Activated CD4-positive, alpha-beta memory T cell treated with anti-CD3 and anti-CD28 coated beads, Interleukin-2, amount 10 ng/mL, durations not matched to agents 7 days and 5 days (primary cell): ENCODE data around the gene HOTAIR. TPM values are rescaled to one million over a fixed set of nuclear protein-coding genes. Genes with fewer than 3 reads are reported as not detected.

ENCODE experiments used
- CTCF ChIA-PET: fragments of 350-600 bp; sonication (Branson Sonifier 250); formaldehyde crosslinking; loops from one replicate; lab custom pipeline; 2021; ENCODE audit warnings: antibody characterized with exemption, inconsistent platforms; lab: Charles Lee
- POLR2A ChIA-PET: fragments of 350-600 bp; sonication (Branson Sonifier 250); formaldehyde crosslinking; loops from one replicate; lab custom pipeline; 2021; ENCODE audit warnings: antibody characterized with exemption; lab: Charles Lee
- DNase-seq: peaks from one replicate; pipeline ENCODE4 v3.0.0-alpha.2; 2020
- H3K27ac Mint-ChIP-seq: one replicate; pipeline ENCODE4 v1.8.0; 2021; ENCODE audit warnings: mild to moderate bottlenecking, mixed read lengths
- H3K27me3 Mint-ChIP-seq: one replicate; pipeline ENCODE4 v1.8.0; 2021; ENCODE audit warnings: mixed read lengths
- H3K36me3 Mint-ChIP-seq: one replicate; pipeline ENCODE4 v1.8.0; 2021; ENCODE audit warnings: low read depth, mixed read lengths
- H3K4me1 Mint-ChIP-seq: one replicate; pipeline ENCODE4 v1.8.0; 2021; ENCODE audit warnings: mixed read lengths
- H3K4me3 Mint-ChIP-seq: one replicate; pipeline ENCODE4 v1.8.0; 2021; ENCODE audit warnings: mild to moderate bottlenecking, mixed read lengths
- H3K9me3 Mint-ChIP-seq: one replicate; pipeline ENCODE4 v1.8.0; 2021; ENCODE audit warnings: mixed read lengths
- total RNA-seq, 2 experiments: library from RNA; stranded (reverse); gene quantifications; one replicate each; pipeline ENCODE4 v1.2.3, GENCODE V29; 2021

HOTAIR gene
- total RNA-seq, 2 experiments from 2014 or later, result not detected

- CTCF ChIA-PET, result no interaction called here
Observed at GRCh38 chr12:53963434-53964314, 11.1 kb downstream of the HOTAIR start.

GRCh38 chr12:53963005-53963404, 11.7 kb downstream of the HOTAIR start:
- ChIA-PET POLR2A (no interaction called here), CTCF (no interaction called here)
- peaks cover 93% of the 10 kb centered on the region for H3K27me3 Mint-ChIP-seq
- no peak for DNase-seq
- H3K4me1 Mint-ChIP-seq, result peaks cover 8% of the 10 kb centered on the region
- no peak overlapping the region for H3K27ac Mint-ChIP-seq
- no peak overlapping the region for H3K4me3 Mint-ChIP-seq
- H3K9me3 Mint-ChIP-seq, result no peaks in the 10 kb centered on the region
- no peaks in the 10 kb centered on the region for H3K36me3 Mint-ChIP-seq

More at GRCh38 chr12:53963434-53964314, 11.1 kb downstream of the HOTAIR start:
- H3K4me3 Mint-ChIP-seq, result no peak overlapping the region
- POLR2A ChIA-PET, result no interaction called here
- no peak for DNase-seq
- H3K36me3 Mint-ChIP-seq, result no peaks in the 10 kb centered on the region
- H3K27me3 Mint-ChIP-seq, result peaks cover 93% of the 10 kb centered on the region
- H3K9me3 Mint-ChIP-seq, result no peaks in the 10 kb centered on the region
- no peak overlapping the region for H3K27ac Mint-ChIP-seq
- H3K4me1 Mint-ChIP-seq, result peaks cover 8% of the 10 kb centered on the region

- Mint-ChIP-seq H3K27me3 (peaks cover 92% of the 10 kb centered on the region), H3K36me3 (no peaks in the 10 kb centered on the region), H3K4me3 (no peak overlapping the region), H3K9me3 (no peaks in the 10 kb centered on the region), H3K27ac (no peak overlapping the region), H3K4me1 (peaks cover 8% of the 10 kb centered on the region)
- ChIA-PET CTCF (no interaction called here), POLR2A (no interaction called here)
- no peak for DNase-seq
Observed at GRCh38 chr12:53961025-53961761, 13.6 kb downstream of the HOTAIR start.

GRCh38 chr12:53960187-53961024, 14.3 kb downstream of the HOTAIR start:
- H3K4me3 Mint-ChIP-seq, result no peak overlapping the region
- peaks cover 9% of the 10 kb centered on the region for H3K4me1 Mint-ChIP-seq
- H3K27ac Mint-ChIP-seq, result no peak overlapping the region
- peaks cover 4% of the 10 kb centered on the region for H3K36me3 Mint-ChIP-seq
- peaks cover 92% of the 10 kb centered on the region for H3K27me3 Mint-ChIP-seq
- ChIA-PET POLR2A (no interaction called here), CTCF (no interaction called here)
- H3K9me3 Mint-ChIP-seq, result no peaks in the 10 kb centered on the region
- no peak for DNase-seq

- POLR2A ChIA-PET, result interaction anchor here (0.8 to 1.3 kb wide), 2 partner anchors 25 to 27 kb away, joined by 3 to 4 read pairs; no protein-coding TSS in a partner anchor
- Mint-ChIP-seq H3K4me3 (no peak overlapping the region), H3K9me3 (no peaks in the 10 kb centered on the region), H3K4me1 (peaks cover 8% of the 10 kb centered on the region), H3K36me3 (peaks cover 4% of the 10 kb centered on the region), H3K27me3 (peaks cover 90% of the 10 kb centered on the region), H3K27ac (no peak overlapping the region)
- no peak for DNase-seq
- CTCF ChIA-PET, result interaction anchor here (1.1 to 2.2 kb wide), 2 partner anchors 74 to 248 kb away, joined by 4 to 7 read pairs; partner anchors contain the start of gene HOXC5
Observed at GRCh38 chr12:53959314-53959713, 15.4 kb downstream of the HOTAIR start.

- Mint-ChIP-seq H3K4me3 (no peak overlapping the region), H3K4me1 (peaks cover 11% of the 10 kb centered on the region), H3K27me3 (peaks cover 91% of the 10 kb centered on the region), H3K27ac (no peak overlapping the region), H3K36me3 (peaks cover 11% of the 10 kb centered on the region), H3K9me3 (no peaks in the 10 kb centered on the region)
- no peak for DNase-seq
- ChIA-PET POLR2A (no interaction called here), CTCF (interaction anchor here (2.2 kb wide), 1 partner anchor 75 kb away, joined by 7 read pairs; the partner anchor contains the start of gene HOXC5)
Observed at GRCh38 chr12:53958128-53958527, 16.6 kb downstream of the HOTAIR start.

GRCh38 chr12:53956914-53957536, 17.7 kb downstream of the HOTAIR start:
- H3K36me3 Mint-ChIP-seq, result peaks cover 11% of the 10 kb centered on the region
- no peak overlapping the region for H3K4me3 Mint-ChIP-seq
- DNase-seq, result no peak
- no peaks in the 10 kb centered on the region for H3K9me3 Mint-ChIP-seq
- peaks cover 92% of the 10 kb centered on the region for H3K27me3 Mint-ChIP-seq
- peaks cover 11% of the 10 kb centered on the region for H3K4me1 Mint-ChIP-seq
- CTCF ChIA-PET, result no interaction called here
- POLR2A ChIA-PET, result no interaction called here
- H3K27ac Mint-ChIP-seq, result no peak overlapping the region

GRCh38 chr12:53956251-53956887, 18.4 kb downstream of the HOTAIR start:
- Mint-ChIP-seq H3K4me1 (peaks cover 11% of the 10 kb centered on the region), H3K27me3 (peaks cover 93% of the 10 kb centered on the region), H3K36me3 (peaks cover 11% of the 10 kb centered on the region), H3K4me3 (peak overlapping the region; percentile 25), H3K27ac (no peak overlapping the region), H3K9me3 (no peaks in the 10 kb centered on the region)
- ChIA-PET POLR2A (no interaction called here), CTCF (no interaction called here)
- DNase-seq, result no peak

GRCh38 chr12:53955776-53956250, 18.9 kb downstream of the HOTAIR start:
- DNase-seq, result no peak
- Mint-ChIP-seq H3K4me1 (peaks cover 11% of the 10 kb centered on the region), H3K27me3 (peaks cover 94% of the 10 kb centered on the region), H3K4me3 (peak overlapping the region; percentile 25), H3K9me3 (no peaks in the 10 kb centered on the region), H3K27ac (no peak overlapping the region), H3K36me3 (peaks cover 11% of the 10 kb centered on the region)
- CTCF ChIA-PET, result no interaction called here
- POLR2A ChIA-PET, result no interaction called here

- Mint-ChIP-seq H3K27me3 (peaks cover 94% of the 10 kb centered on the region), H3K36me3 (peaks cover 11% of the 10 kb centered on the region), H3K4me3 (no peak overlapping the region), H3K9me3 (no peaks in the 10 kb centered on the region), H3K27ac (no peak overlapping the region), H3K4me1 (peaks cover 11% of the 10 kb centered on the region)
- ChIA-PET POLR2A (no interaction called here), CTCF (no interaction called here)
- no peak for DNase-seq
Observed at GRCh38 chr12:53955036-53955775, 19.5 kb downstream of the HOTAIR start.

GRCh38 chr12:53954694-53955035, 20.1 kb downstream of the HOTAIR start, which contains the start of gene HOXC12:
Gene HOXC12 (plus strand): TSS chr12:53954903. CDS start chr12:53954930, 27 bp downstream.
- peak within 1 kb of the TSS; percentile 25 for H3K4me3 Mint-ChIP-seq

More at GRCh38 chr12:53954694-53955035, 20.1 kb downstream of the HOTAIR start, which contains the start of gene HOXC12:
- POLR2A ChIA-PET, result interaction anchor here (1.5 kb wide), 1 partner anchor 27 kb away, joined by 3 read pairs; no protein-coding TSS in a partner anchor
- CTCF ChIA-PET, result interaction anchor here (1.0 kb wide), 1 partner anchor 52 kb away, joined by 3 read pairs; no protein-coding TSS in a partner anchor
- Mint-ChIP-seq H3K9me3 (no peaks in the 10 kb centered on the region), H3K36me3 (peaks cover 11% of the 10 kb centered on the region), H3K4me1 (peaks cover 11% of the 10 kb centered on the region), H3K27me3 (peaks cover 94% of the 10 kb centered on the region), H3K27ac (no peak within 1 kb of the TSS)
- DNase-seq, result no peak
